OCI-LY3 (cell line): Measurements from ENCODE around the gene MCC.

Experiments
- EZH2phosphoT487 ChIP-seq: fragments of 200-600 bp; shearing (Covaris generic); IDR thresholded peaks from 2 replicates; pipeline ENCODE4 v1.6.1; 2018; ENCODE audit warnings: antibody characterized with exemption, mixed run types, low read depth
- TF ChIP-seq, protein P1 (sequence below): fragments of 200-600, 300-600 bp; sonication (generic); IDR thresholded peaks from 2 replicates; pipeline ENCODE4 v1.5.1; 2014; ENCODE audit warnings: antibody characterized with exemption, low read length, low read depth

GRCh38 chr5:113283558-113283957 is 204.7 kb downstream of the MCC start:
- TF ChIP-seq, protein P1, sequence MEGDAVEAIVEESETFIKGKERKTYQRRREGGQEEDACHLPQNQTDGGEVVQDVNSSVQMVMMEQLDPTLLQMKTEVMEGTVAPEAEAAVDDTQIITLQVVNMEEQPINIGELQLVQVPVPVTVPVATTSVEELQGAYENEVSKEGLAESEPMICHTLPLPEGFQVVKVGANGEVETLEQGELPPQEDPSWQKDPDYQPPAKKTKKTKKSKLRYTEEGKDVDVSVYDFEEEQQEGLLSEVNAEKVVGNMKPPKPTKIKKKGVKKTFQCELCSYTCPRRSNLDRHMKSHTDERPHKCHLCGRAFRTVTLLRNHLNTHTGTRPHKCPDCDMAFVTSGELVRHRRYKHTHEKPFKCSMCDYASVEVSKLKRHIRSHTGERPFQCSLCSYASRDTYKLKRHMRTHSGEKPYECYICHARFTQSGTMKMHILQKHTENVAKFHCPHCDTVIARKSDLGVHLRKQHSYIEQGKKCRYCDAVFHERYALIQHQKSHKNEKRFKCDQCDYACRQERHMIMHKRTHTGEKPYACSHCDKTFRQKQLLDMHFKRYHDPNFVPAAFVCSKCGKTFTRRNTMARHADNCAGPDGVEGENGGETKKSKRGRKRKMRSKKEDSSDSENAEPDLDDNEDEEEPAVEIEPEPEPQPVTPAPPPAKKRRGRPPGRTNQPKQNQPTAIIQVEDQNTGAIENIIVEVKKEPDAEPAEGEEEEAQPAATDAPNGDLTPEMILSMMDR, result no peak
- no peak for TF ChIP-seq EZH2phosphoT487
